ENCODE results near the gene DNAH6. TPM values are rescaled to one million over a fixed set of nuclear protein-coding genes. Genes with fewer than 3 reads are reported as not detected.

DNAH6 gene
- total RNA-seq, 1 experiment from 2014 or later = 0.32 TPM

DNA sequence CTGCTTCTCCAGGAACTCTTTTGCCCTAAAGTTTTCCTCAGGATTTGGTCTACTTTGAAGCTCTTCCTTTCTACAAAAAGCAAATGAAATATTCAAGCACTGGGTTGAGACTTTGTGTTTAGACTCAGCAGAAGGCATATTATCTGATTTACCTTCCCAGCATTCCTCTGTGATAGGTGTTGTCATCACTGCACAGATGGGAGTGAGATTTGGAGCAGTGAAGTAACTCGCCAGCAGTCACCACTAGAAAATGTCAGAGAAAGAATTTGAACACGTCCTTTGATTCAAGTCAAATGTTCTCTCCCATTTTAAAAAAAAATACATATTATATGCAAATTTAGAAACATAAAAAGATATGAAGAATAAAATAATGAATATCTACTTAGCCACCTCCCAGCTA lies 112.2 kb downstream of the DNAH6 start:
- POLR2A ChIA-PET = no interaction called here

DNA sequence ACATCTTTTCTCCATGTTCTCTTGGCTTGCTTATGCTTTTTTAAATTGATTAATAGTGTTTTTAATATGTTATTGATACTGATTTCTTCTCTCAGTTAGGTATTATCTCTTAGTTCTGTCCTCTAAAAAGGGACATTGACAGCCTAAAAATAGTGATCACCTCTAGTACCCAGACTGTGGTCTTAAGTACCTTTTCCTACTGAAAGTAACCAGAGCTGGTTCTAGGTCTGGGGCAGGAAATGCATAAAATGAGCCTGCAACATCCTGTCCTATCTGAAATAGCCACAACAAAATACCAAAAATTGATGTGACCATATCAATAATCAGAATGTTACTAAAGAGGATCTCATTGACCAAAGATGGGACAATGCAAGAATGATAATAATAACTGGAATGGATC lies 113.3 kb downstream of the DNAH6 start:
- Histone ChIP-seq H3K4me3 (ENCODE audit: low read depth, low read length) (no peak overlapping the region), H3K9me3 (no peaks in the 10 kb centered on the region), H3K36me3 (ENCODE audit: control insufficient read depth, insufficient read depth, low read length) (no peaks in the 10 kb centered on the region), H3K4me1 (no peaks in the 10 kb centered on the region), H3K27me3 (replicated peaks; ENCODE audit: control insufficient read depth, insufficient read depth, low read length) (no peaks in the 10 kb centered on the region)
- Mint-ChIP-seq H3K36me3 (ENCODE audit: insufficient read depth, unreplicated experiment) (no peaks in the 10 kb centered on the region), H3K9me3 (ENCODE audit: unreplicated experiment) (no peaks in the 10 kb centered on the region), H3K27me3 (ENCODE audit: insufficient read depth, unreplicated experiment) (no peaks in the 10 kb centered on the region), H3K27ac (ENCODE audit: unreplicated experiment) (no peak overlapping the region), H3K4me3 (ENCODE audit: unreplicated experiment) (no peak overlapping the region), H3K4me1 (ENCODE audit: low read depth, unreplicated experiment) (peaks cover 6% of the 10 kb centered on the region)
- no peak for DNase-seq
- no peak for TF ChIP-seq CTCF (IDR thresholded peaks at IDR 0.05; ENCODE audit: insufficient read depth in 1 of 2, low read depth in 1 of 2, low read length in 1 of 2, severe bottlenecking in 1 of 2, unreplicated experiment in 1 of 2)
- POLR2A ChIA-PET = no interaction called here
- CTCF ChIA-PET = no interaction called here
- intact Hi-C loops (cut with micrococcal nuclease; ENCODE audit: unreplicated experiment) = no loop called here
- BruUV-seq (replicated peaks) = no TSS peak

More for the DNA sequence above, 112.2 kb downstream of the DNAH6 start:
- Histone ChIP-seq H3K4me1 (no peaks in the 10 kb centered on the region), H3K9me3 (no peaks in the 10 kb centered on the region), H3K27me3 (replicated peaks; ENCODE audit: control insufficient read depth, insufficient read depth, low read length) (no peaks in the 10 kb centered on the region), H3K36me3 (ENCODE audit: control insufficient read depth, insufficient read depth, low read length) (no peaks in the 10 kb centered on the region), H3K4me3 (ENCODE audit: low read depth, low read length) (no peak overlapping the region)
- no TSS peak for BruUV-seq (replicated peaks)
- no peak for DNase-seq
- H3K4me3 Mint-ChIP-seq (ENCODE audit: unreplicated experiment) = no peak overlapping the region
- H3K27me3 Mint-ChIP-seq (ENCODE audit: insufficient read depth, unreplicated experiment) = no peaks in the 10 kb centered on the region
- CTCF ChIA-PET = no interaction called here
- intact Hi-C loops (cut with micrococcal nuclease; ENCODE audit: unreplicated experiment) = no loop called here
- H3K27ac Mint-ChIP-seq (ENCODE audit: unreplicated experiment) = no peak overlapping the region
- H3K9me3 Mint-ChIP-seq (ENCODE audit: unreplicated experiment) = no peaks in the 10 kb centered on the region
- no peaks in the 10 kb centered on the region for H3K36me3 Mint-ChIP-seq (ENCODE audit: insufficient read depth, unreplicated experiment)
- TF ChIP-seq CTCF (IDR thresholded peaks at IDR 0.05; ENCODE audit: insufficient read depth in 1 of 2, low read depth in 1 of 2, low read length in 1 of 2, severe bottlenecking in 1 of 2, unreplicated experiment in 1 of 2) = no peak
- H3K4me1 Mint-ChIP-seq (ENCODE audit: low read depth, unreplicated experiment) = peaks cover 6% of the 10 kb centered on the region

DNA sequence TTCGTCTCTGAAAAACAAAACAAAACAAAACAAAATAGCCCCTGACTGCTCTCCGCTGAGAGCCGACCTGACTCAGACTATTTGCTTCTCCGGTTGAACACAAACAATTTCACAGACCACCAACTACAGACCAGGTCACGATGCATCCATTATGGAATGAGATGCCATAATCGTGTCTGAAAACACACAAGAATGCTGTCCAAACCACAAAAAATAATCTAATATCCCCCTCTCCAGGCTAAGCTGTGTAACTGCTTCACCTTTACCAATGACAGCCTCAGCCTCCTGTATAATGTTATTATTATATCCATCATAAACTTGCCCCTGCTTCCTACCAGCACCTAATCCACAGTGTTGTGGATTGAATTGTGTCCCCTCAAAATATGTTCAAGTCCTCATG lies 114.7 kb downstream of the DNAH6 start:
- intact Hi-C loops (cut with micrococcal nuclease; ENCODE audit: unreplicated experiment) = loop anchor here (1.0 to 5.0 kb wide), 6 partner anchors 105 to 314 kb away; partner anchors contain the start of gene SUCLG1
- Histone ChIP-seq H3K9me3 (no peaks in the 10 kb centered on the region), H3K36me3 (ENCODE audit: control insufficient read depth, insufficient read depth, low read length) (no peaks in the 10 kb centered on the region), H3K4me3 (ENCODE audit: low read depth, low read length) (no peak overlapping the region), H3K4me1 (no peaks in the 10 kb centered on the region), H3K27me3 (replicated peaks; ENCODE audit: control insufficient read depth, insufficient read depth, low read length) (no peaks in the 10 kb centered on the region)
- peak; percentile 65 to 80 for TF ChIP-seq CTCF (IDR thresholded peaks at IDR 0.05; ENCODE audit: insufficient read depth in 1 of 2, low read depth in 1 of 2, low read length in 1 of 2, severe bottlenecking in 1 of 2, unreplicated experiment in 1 of 2)
- Mint-ChIP-seq H3K27ac (ENCODE audit: unreplicated experiment) (no peak overlapping the region), H3K4me3 (ENCODE audit: unreplicated experiment) (no peak overlapping the region), H3K36me3 (ENCODE audit: insufficient read depth, unreplicated experiment) (no peaks in the 10 kb centered on the region), H3K4me1 (ENCODE audit: low read depth, unreplicated experiment) (peaks cover 6% of the 10 kb centered on the region), H3K27me3 (ENCODE audit: insufficient read depth, unreplicated experiment) (no peaks in the 10 kb centered on the region), H3K9me3 (ENCODE audit: unreplicated experiment) (no peaks in the 10 kb centered on the region)
- peak in 1 of 2 experiments; percentile 60 for DNase-seq
- CTCF ChIA-PET = interaction anchor here (0.5 to 1.4 kb wide), 4 partner anchors 101 to 272 kb away, joined by 3 to 5 read pairs (median 4); no protein-coding TSS in a partner anchor
- no TSS peak for BruUV-seq (replicated peaks)
- POLR2A ChIA-PET = no interaction called here

Measured in Caco-2 (cell line).